ENCODE data around the gene HOXA11.
A peak's percentile ranks its signal among the peaks of the same experiment; 100 is the strongest.

- no peak for TF ChIP-seq CTCF (IDR thresholded peaks at IDR 0.05 in 4 of 5, conservative IDR thresholded peaks at IDR 0.05 in 1 of 5)
- TF ChIP-seq POLR2A (IDR thresholded peaks at IDR 0.05), result peak; percentile 32 to 58
Measured at GRCh38 chr7:27171637-27172314, 13.3 kb downstream of the HOXA11 start.

Data from gastrocnemius medialis (tissue), 4 donors.